Ovary (tissue), 3 donors: ENCODE results near the gene FHIP1B.

Source experiments
- POLR2A ChIP-seq: fragments of 450-650 bp; IDR thresholded peaks from one replicate; pipeline ENCODE4 v1.6.1; 2017; ENCODE audit warnings: antibody characterized with exemption, mild to moderate bottlenecking, moderate library complexity
- TF ChIP-seq, protein P1 (sequence below), 3 donors: fragments of 450-650 bp in 2 of 3; fragments of 200-600 bp in 1 of 3; IDR thresholded peaks; one replicate each; pipeline versions ENCODE4 v1.5.1 to v1.8.0; 2016 to 2022; ENCODE audit warnings: antibody characterized with exemption in 3 of 3, mild to moderate bottlenecking in 1 of 3
- donor health status: DM: no; HTN: no; CAD: no.

DNA sequence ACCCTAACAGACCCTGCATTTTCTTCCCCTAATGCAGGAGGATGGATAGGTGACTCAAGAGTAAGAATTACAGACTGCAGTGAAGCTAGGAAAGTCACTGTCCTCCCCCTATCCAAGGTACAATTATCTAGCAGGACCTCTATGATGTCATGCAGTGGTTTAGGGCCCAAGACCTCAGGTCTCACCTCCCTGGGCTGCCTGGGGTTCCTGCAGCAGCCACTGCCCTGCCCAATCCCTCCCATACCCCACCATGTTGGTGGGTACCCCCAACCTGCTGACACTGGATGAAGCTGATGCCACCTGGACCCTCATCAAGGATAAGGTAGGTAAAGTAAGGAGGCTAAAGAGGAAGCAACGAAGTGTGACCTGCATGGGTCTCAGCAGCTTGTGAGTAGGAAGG lies 29.1 kb downstream of the FHIP1B start, which contains the start of gene C11orf42:
- TF ChIP-seq, protein P1, sequence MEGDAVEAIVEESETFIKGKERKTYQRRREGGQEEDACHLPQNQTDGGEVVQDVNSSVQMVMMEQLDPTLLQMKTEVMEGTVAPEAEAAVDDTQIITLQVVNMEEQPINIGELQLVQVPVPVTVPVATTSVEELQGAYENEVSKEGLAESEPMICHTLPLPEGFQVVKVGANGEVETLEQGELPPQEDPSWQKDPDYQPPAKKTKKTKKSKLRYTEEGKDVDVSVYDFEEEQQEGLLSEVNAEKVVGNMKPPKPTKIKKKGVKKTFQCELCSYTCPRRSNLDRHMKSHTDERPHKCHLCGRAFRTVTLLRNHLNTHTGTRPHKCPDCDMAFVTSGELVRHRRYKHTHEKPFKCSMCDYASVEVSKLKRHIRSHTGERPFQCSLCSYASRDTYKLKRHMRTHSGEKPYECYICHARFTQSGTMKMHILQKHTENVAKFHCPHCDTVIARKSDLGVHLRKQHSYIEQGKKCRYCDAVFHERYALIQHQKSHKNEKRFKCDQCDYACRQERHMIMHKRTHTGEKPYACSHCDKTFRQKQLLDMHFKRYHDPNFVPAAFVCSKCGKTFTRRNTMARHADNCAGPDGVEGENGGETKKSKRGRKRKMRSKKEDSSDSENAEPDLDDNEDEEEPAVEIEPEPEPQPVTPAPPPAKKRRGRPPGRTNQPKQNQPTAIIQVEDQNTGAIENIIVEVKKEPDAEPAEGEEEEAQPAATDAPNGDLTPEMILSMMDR (IDR thresholded peaks at IDR 0.05), result no peak
- no peak for TF ChIP-seq POLR2A
